IMR-90 (cell line): Measurements from ENCODE around the gene PDZD2. TPM values are rescaled to one million over a fixed set of nuclear protein-coding genes. Genes with fewer than 3 reads are reported as not detected.

Experiments
- ATAC-seq: fragments of 200-7000 bp; cut with Tn5 transposase; 2 replicates; pipeline ENCODE4 v1.9.1; 2020; ENCODE audit warnings: low read depth, mild to moderate bottlenecking, moderate library complexity
- BruUV-seq: library from RNA; stranded (reverse); fragments of 400-500 nt; replicated peaks from 2 replicates; lab custom pipeline; 2021; lab: Mats Ljungman, UMichigan
- CTCF ChIA-PET: fragments of 300-600 bp; formaldehyde crosslinking; extraction: SDS; loops from one replicate; lab custom pipeline; 2021; ENCODE audit warnings: antibody characterized with exemption; lab: Yijun Ruan, JAX
- POLR2A ChIA-PET: fragments of 300-600 bp; sonication (Branson Sonifier 250); formaldehyde crosslinking; loops from one replicate; lab custom pipeline; 2022; ENCODE audit warnings: antibody characterized with exemption; ENCODE audit not compliant: unreplicated experiment; lab: Charles Lee
- DNase-seq: peaks from one replicate; pipeline ENCODE4 v3.0.0; 2013
- H2AFZ ChIP-seq: replicated peaks from 2 replicates; pipeline ENCODE3; 2013; ENCODE audit warnings: low read length, mild to moderate bottlenecking; ENCODE audit not compliant: poor library complexity
- H2AK5ac ChIP-seq: 2 replicates; pipeline ENCODE4 v1.6.1; 2013; ENCODE audit warnings: low read depth, low read length, inconsistent platforms
- H2AK9ac ChIP-seq: replicated peaks from 2 replicates; pipeline ENCODE3; 2013; ENCODE audit warnings: mild to moderate bottlenecking, low read depth, low read length, moderate library complexity; ENCODE audit not compliant: poor library complexity
- H2BK120ac ChIP-seq: 2 replicates; pipeline ENCODE4 v1.6.1; 2013; ENCODE audit warnings: low read depth, low read length, inconsistent platforms
- H2BK15ac ChIP-seq: 3 replicates; pipeline ENCODE4 v1.6.1; 2013; ENCODE audit warnings: low read depth, low read length, inconsistent platforms
- H2BK20ac ChIP-seq: 2 replicates; pipeline ENCODE4 v1.6.1; 2013; ENCODE audit warnings: low read depth, mild to moderate bottlenecking, inconsistent platforms, low read length, moderate library complexity
- H2BK5ac ChIP-seq: 2 replicates; pipeline ENCODE4 v1.6.1; 2013; ENCODE audit warnings: mild to moderate bottlenecking, low read depth, low read length, inconsistent platforms; ENCODE audit not compliant: poor library complexity, severe bottlenecking
- H3K14ac ChIP-seq: replicated peaks from 2 replicates; pipeline ENCODE4 v1.6.1; 2013; ENCODE audit warnings: low read depth, low read length, inconsistent platforms
- H3K18ac ChIP-seq: 2 replicates; pipeline ENCODE4 v1.6.1; 2013; ENCODE audit warnings: low read depth, low read length, control low read depth
- H3K23ac ChIP-seq: 2 replicates; pipeline ENCODE4 v1.6.1; 2013; ENCODE audit warnings: low read depth, low read length, inconsistent platforms
- H3K27ac ChIP-seq: 2 replicates; pipeline ENCODE4 v1.5.1; 2013; ENCODE audit warnings: mild to moderate bottlenecking, control low read depth, low read length; ENCODE audit not compliant: insufficient read depth
- H3K27me3 ChIP-seq: 2 replicates; pipeline ENCODE4 v1.6.1; 2013; ENCODE audit warnings: low read length; ENCODE audit not compliant: control insufficient read depth, insufficient read depth
- H3K36me3 ChIP-seq: 2 replicates; pipeline ENCODE4 v1.6.1; 2013; ENCODE audit warnings: low read length, mixed read lengths; ENCODE audit not compliant: control insufficient read depth, insufficient read depth
- H3K4ac ChIP-seq: 2 replicates; pipeline ENCODE4 v1.6.1; 2013; ENCODE audit warnings: low read depth, low read length, inconsistent platforms
- H3K4me1 ChIP-seq: 2 replicates; pipeline ENCODE4 v1.6.1; 2013; ENCODE audit warnings: low read length, mixed read lengths; ENCODE audit not compliant: control insufficient read depth, insufficient read depth
- H3K4me2 ChIP-seq: 2 replicates; pipeline ENCODE4 v1.6.1; 2013; ENCODE audit warnings: low read depth, mild to moderate bottlenecking, control low read depth, low read length, moderate library complexity
- H3K4me3 ChIP-seq: 2 replicates; pipeline ENCODE4 v1.5.1; 2013; ENCODE audit warnings: low read depth, mild to moderate bottlenecking, control low read depth, low read length, moderate library complexity; ENCODE audit not compliant: insufficient read depth
- H3K56ac ChIP-seq: 2 replicates; pipeline ENCODE4 v1.6.1; 2013; ENCODE audit warnings: low read length, inconsistent platforms; ENCODE audit not compliant: insufficient read depth; ENCODE audit errors: extremely low read depth
- H3K79me1 ChIP-seq, 2 experiments: 2 replicates each; pipeline ENCODE4 v1.6.1; 2013; ENCODE audit warnings: low read length in 2 of 2, inconsistent platforms in 1 of 2, low read depth in 1 of 2
- H3K9ac ChIP-seq: 2 replicates; pipeline ENCODE4 v1.6.1; 2013; ENCODE audit warnings: low read depth, low read length, control low read depth
- H3K9me1 ChIP-seq: 2 replicates; pipeline ENCODE4 v1.6.1; 2013; ENCODE audit warnings: low read length, inconsistent platforms; ENCODE audit not compliant: insufficient read depth
- H3K9me3 ChIP-seq: 2 replicates; pipeline ENCODE4 v1.6.1; 2013; ENCODE audit warnings: low read length; ENCODE audit not compliant: control insufficient read depth, insufficient read depth
- H4K20me1 ChIP-seq: 2 replicates; pipeline ENCODE4 v1.6.1; 2013; ENCODE audit warnings: low read length, inconsistent platforms; ENCODE audit not compliant: insufficient read depth
- H4K5ac ChIP-seq: 2 replicates; pipeline ENCODE4 v1.6.1; 2013; ENCODE audit warnings: mild to moderate bottlenecking, low read depth, low read length, control low read depth
- H4K8ac ChIP-seq, 2 experiments: 2 replicates each; pipeline ENCODE4 v1.6.1; 2013; ENCODE audit warnings: low read depth in 2 of 2, low read length in 2 of 2, control low read depth in 1 of 2, inconsistent platforms in 1 of 2
- H4K91ac ChIP-seq: 2 replicates; pipeline ENCODE4 v1.6.1; 2013; ENCODE audit warnings: low read depth, low read length, inconsistent platforms; ENCODE audit not compliant: insufficient read depth
- SMC3 ChIP-seq: fragments of 150-350 bp; IDR thresholded peaks from 2 replicates; pipeline ENCODE4 v1.6.1; 2016; ENCODE audit warnings: low read depth, mild to moderate bottlenecking, antibody characterized with exemption, low read length, moderate library complexity
- WGBS, 2 experiments: methylation state at CpG; one replicate each; pipeline versions ENCODE4 v1.1.5 to v1.1.7; 2013; ENCODE audit warnings: missing lambda C conversion rate in 2 of 2; ENCODE audit not compliant: insufficient read length in 1 of 2; ENCODE audit errors: extremely low coverage in 2 of 2; 5-methylcytosine and 5-hydroxymethylcytosine counted together
- dilution Hi-C: fragments of 300-500 bp; cut with HindIII; formaldehyde crosslinking; loops from one replicate; pipeline ENCODE4 v1.14.3; 2018; ENCODE audit warnings: low sequenced_read_pairs; ENCODE audit not compliant: unreplicated experiment
- in situ Hi-C: fragments of 300-500 bp; cut with MboI; formaldehyde crosslinking; loops from 3 replicates; pipeline ENCODE4 v1.14.3; 2019; ENCODE audit warnings: low sequenced_read_pairs, inconsistent platforms, mixed read lengths
- intact Hi-C: fragments of 100-400 bp; cut with micrococcal nuclease; formaldehyde crosslinking; loops from 2 replicates; pipeline ENCODE4 v1.10.0; 2022
- polyA plus RNA-seq, 3 experiments: library from polyadenylated mRNA; depleted of rRNA; stranded (reverse); fragments of >200 nt; gene quantifications; 2 replicates each; pipeline ENCODE4 v1.2.3, GENCODE V29; 2012; ENCODE audit warnings: low replicate concordance in 1 of 3
- total RNA-seq: library from RNA; depleted of rRNA; stranded (reverse); fragments of >200 nt; gene quantifications from 2 replicates; pipeline ENCODE4 v1.2.3, GENCODE V29; 2012

The PDZD2 gene
- total and polyA plus RNA-seq, 2 of the 4 experiments (the other 2 are of a cell fraction) = under 0.01 to 0.02 TPM

- Histone ChIP-seq H3K4me1 (peaks cover 3% of the 10 kb centered on the region; the same call in 1 of the 2 replicates), H3K27ac (no peak overlapping the region), H3K56ac (no peak overlapping the region), H3K4me2 (no peak overlapping the region; the same call in 1 of the 2 replicates), H3K23ac (no peak overlapping the region), H2AFZ (peak overlapping the region; percentile 18), H3K27me3 (peaks cover 16% of the 10 kb centered on the region), H3K9ac (no peak overlapping the region), H3K9me3 (no peaks in the 10 kb centered on the region), H4K20me1 (no peaks in the 10 kb centered on the region), H3K36me3 (no peaks in the 10 kb centered on the region), H3K4ac (no peak overlapping the region), H4K8ac (no peak overlapping the region), H4K91ac (no peak overlapping the region), H3K14ac (no peak overlapping the region), H2AK5ac (no peak overlapping the region), H3K79me1 (no peaks in the 10 kb centered on the region), H2BK15ac (no peak overlapping the region), H3K18ac (no peak overlapping the region), H3K4me3 (no peak overlapping the region), H4K5ac (no peak overlapping the region), H2BK120ac (no peak overlapping the region), H2BK20ac (no peak overlapping the region), H2BK5ac (no peak overlapping the region), H2AK9ac (no peak overlapping the region), H3K9me1 (no peaks in the 10 kb centered on the region)
- intact Hi-C loops (no loop called here), dilution Hi-C loops (no loop called here), in situ Hi-C loops (no loop called here)
- DNase-seq (no peak), ATAC-seq (peak; percentile 75)
- no peak for TF ChIP-seq SMC3
- no CpG with 5 or more reads among the region's 8 CpGs for WGBS, 2 experiments
- ChIA-PET POLR2A (no interaction called here), CTCF (interaction anchor here (0.7 to 1.1 kb wide), 2 partner anchors 9 to 11 kb away, joined by 3 read pairs; no protein-coding TSS in a partner anchor)
- no TSS peak for BruUV-seq
Measured at GRCh38 chr5:32017692-32018367, 378.9 kb downstream of the PDZD2 start.
